Lower leg skin (tissue), 3 donors: ENCODE data around the gene TNPO3.

Experiments used
- CTCF ChIP-seq, 3 donors: fragments of 450-650 bp; IDR thresholded peaks; one replicate each; pipeline ENCODE4 v1.5.1; 2016; ENCODE audit warnings: antibody characterized with exemption in 3 of 3, mild to moderate bottlenecking in 3 of 3, moderate library complexity in 2 of 3
- POLR2A ChIP-seq, 2 donors: fragments of 450-650 bp; IDR thresholded peaks; one replicate each; pipeline ENCODE4 v1.6.1; 2016 to 2017; ENCODE audit warnings: antibody characterized with exemption in 2 of 2, mild to moderate bottlenecking in 1 of 2, moderate library complexity in 1 of 2

- TF ChIP-seq CTCF (IDR thresholded peaks at IDR 0.05) = no peak
- TF ChIP-seq POLR2A (IDR thresholded peaks at IDR 0.05) = no peak
Measured at GRCh38 chr7:128982105-128982504, 72.8 kb downstream of the TNPO3 start.
